DMS114 treated with DMSO at 0.1 percent for 48 hours (cell line): ENCODE data around the gene ALG12.
A peak's percentile ranks its signal among the peaks of the same experiment; 100 is the strongest.
"Not testable (repeated sequence)": the region's sequence is repeated elsewhere in the genome, so short reads cannot be mapped to it uniquely, and the experiment has no call there.

ENCODE experiments used
- DNase-seq: peaks from one replicate; lab custom pipeline; 2025; ENCODE audit not compliant: unreplicated experiment; lab: John Stamatoyannopoulos, UW

ALG12 gene

DNA sequence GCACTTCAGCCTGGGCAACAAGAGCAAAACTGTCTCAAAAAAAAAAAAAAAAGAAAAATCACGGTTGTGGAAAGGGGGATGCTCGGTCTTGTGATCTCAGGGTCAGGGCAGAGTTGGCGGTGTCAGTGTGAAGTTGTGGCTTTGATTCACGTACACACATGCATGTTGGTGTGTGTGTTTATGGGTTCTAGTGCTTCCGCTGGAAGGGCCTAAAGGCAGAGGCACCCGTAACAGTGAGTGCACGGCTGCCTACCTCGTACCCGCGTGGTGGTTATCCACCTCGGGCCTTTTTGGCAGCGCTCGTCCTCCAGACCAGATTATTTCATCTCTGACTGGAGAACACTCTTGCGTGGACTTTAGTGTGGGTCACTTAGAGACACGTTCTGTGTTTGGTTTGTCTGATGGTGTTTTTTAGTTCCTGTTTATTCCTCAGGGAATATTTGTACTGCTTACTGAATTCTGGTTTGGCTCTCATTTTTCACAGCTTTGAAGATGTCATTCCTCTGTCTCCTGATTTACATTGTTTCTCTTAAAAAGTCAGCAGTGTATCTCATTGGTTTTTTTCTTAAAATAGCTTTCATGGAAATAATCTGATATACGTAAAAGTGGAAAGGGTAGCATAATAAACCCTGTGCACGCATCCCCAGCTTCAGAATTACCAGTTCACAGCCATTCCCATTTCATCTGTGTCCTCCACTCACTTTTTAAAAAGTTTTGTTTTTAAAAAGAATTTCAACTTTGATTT lies 49.0 kb downstream of the ALG12 start:
- no peak for DNase-seq

DNA sequence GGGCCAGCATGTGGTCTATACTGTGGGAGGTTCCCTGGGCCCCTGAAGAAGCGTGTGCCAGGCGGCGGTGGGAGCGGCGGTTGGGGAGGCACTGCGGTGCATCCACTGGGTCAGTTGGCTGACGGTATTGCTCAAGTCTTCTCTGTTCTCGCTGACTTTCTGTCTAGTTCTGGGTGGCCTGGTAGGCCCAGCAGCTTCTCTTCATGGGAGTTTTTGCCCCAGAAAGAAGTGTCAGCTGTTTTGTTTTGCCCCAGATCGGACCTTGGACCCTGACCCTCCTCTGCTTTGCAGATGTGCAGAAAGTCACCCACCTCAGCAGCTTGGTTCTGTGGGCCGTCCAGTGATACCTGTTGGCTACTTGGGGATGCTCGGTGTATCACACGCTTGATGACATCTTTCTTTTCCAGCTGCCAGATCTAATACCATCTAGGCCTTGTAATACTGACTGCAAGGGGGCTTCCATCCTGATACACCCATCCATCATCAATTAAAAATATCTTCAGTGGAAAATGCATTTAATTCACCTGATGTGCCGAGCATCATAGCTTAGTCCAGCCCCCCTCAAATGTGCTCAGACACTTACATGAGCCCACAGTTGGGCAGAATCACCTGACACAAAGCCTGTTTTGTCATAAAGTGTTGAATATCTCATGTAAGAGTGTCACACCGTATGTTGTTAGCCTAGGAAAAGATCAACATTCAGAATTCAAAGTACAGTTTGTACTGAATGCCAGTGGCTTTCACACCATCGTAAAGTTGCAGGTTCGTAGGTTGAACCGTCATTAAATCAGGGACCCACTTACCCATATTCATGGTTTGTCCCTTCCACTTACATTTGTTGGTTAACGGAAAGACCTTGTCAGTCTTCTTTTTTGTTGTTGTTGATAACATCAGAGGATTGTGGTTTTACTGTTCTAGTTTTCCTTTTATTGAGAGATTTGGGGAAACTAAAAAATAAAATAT lies 50.7 kb downstream of the ALG12 start:
- DNase-seq, result no peak

DNA sequence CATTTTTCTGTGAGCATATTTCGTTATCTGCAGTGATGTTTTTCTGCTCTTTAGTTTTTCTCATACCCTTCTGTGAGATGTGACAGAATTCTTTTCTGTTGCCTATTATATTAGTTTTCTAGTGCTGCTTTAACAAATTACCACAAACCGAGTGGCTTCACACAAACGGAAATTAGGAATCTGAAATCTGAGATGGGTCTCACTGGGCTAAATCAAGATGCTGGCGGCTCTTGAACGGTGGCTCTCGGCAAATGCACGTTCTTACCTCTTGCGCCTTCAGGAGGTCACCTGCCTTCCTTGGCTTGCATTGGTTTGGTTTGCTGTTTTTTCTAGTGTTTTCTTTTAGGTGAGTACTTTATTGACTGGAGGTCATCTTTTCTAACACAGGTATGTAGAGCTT lies 51.6 kb downstream of the ALG12 start:
- no peak for DNase-seq

DNA sequence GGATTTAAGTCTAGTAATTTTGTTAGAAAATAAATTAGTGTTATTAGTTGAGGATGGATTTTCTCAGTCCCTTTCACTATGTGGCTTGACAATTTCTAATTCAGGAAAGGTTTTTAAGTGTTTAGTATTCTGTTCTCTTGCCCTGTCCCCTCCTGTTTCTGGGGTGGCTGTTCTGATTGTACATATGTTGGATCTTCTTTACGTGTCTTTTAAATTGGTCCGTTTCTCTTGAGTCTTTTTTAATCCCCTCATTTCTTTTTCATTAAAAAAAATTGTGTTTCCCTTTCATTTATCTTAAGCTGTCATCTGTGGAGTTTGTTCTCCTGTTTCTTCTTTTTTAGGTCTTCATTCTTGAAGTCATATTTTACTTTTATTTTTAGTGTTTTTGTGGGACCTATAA lies 52.1 kb downstream of the ALG12 start:
- no peak for DNase-seq

DNA sequence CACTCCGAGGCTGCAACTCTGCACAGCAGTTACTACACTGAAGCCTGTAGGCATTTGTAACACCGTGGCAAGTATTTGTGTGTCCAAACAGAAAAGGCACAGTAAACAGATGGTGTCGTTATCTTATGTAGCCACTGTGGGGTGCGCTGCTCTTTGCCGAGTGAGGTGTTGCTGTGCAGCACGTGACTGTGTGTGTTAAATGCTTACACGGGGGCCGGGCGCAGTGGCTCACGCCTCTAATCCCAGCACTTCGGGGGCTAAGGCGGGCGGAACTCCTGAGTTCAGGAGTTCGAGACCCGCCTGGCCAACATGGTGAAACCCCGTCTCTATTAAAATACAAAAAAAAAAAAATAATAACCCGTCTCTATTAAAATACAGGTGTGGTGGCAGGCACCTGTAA lies 53.1 kb downstream of the ALG12 start:
- DNase-seq, result no peak

DNA sequence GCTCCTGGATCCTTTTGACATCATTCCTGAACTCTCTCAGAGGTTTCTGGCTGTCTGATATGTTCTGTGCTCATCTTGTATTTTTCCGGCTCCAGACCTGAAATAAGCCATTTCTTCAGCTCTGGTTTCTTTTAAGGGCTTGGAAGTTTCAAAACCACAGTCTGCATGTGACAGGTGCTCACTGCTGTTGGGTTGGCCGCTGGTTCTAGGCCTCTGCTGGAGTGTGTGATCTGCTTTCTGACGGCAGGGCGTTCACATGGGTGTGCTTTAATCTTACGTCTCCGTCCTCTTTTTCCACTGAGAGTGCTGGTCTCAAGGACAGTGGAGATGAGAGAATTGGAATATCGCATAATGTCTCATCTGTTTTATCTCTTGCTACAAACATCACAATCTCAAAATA lies 54.3 kb downstream of the ALG12 start:
- DNase-seq, result no peak

DNA sequence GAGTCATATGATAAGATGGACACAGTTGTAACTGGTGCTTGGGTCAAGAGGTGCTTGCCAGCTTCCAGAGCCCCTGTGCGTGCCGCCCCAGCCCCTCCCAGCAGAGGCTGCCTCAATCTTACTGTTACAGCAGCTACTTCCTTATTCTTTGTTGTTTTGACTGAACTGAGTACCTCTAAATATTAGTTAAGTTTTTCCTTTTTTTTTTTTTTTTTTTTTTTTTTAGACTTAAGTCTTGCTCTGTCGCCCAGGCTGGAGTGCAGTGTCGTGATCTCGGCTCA lies 55.8 kb downstream of the ALG12 start:
- DNase-seq, result no peak

DNA sequence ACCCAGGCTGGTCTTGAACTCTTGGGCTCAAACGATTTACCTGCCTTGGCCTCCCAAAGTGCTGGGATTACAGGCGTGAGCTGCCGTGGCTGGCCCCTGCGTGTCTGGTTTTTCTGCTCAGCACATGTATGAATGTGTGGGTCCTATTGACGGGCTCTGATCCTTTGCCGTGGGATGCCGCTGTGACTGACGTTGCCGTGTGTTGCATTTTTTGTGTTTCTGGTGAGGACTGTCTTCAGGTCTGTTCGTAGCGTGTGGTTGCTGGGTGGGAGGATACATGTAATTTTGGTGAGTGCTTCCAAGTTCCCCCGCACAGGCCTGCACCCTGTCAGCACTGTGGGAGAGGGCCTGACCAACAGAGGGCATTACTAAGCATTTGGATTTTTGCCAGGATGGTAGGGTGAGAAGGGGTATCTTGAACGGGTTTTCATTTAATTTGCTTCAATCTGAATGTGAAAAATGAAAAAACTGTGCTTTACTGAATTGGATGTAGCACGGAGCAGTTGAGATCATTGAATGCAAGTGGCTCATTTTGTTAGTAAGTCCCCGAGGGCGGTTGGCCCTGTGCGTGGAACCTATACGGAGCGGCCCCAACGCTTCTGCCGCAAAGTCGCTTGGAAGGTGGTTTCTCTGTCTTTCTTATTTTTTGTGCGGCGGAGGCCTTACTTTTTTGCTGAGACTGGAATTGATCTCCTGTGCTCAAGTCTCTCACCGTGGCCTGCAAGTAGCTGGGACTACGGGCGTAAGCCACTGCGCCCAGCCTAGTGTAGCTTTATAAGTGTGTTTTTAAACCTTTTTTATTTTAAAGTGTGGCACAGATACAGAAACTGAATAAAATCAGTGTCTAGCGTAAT lies 56.4 kb downstream of the ALG12 start:
- DNase-seq, result no peak

DNA sequence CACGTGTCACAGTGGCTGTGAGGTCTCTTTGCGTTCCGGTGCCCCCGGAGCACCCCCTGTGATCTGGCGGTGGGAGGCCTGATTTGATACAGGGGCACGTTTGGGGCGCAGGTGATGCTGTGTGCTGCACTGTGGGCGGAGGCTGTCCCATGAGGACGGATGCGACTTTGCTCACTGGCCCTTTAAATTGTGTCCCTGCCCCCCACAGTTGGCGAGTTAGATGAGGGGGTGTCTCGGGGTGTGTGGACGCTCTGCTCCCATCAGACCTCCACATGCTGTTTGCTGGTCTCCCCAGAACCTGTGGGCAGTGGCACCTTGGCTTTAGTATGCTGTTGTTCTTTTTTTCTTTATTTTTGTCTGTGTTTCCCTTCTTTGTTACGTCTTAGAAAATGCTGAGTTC lies 59.4 kb downstream of the ALG12 start:
- no peak for DNase-seq

DNA sequence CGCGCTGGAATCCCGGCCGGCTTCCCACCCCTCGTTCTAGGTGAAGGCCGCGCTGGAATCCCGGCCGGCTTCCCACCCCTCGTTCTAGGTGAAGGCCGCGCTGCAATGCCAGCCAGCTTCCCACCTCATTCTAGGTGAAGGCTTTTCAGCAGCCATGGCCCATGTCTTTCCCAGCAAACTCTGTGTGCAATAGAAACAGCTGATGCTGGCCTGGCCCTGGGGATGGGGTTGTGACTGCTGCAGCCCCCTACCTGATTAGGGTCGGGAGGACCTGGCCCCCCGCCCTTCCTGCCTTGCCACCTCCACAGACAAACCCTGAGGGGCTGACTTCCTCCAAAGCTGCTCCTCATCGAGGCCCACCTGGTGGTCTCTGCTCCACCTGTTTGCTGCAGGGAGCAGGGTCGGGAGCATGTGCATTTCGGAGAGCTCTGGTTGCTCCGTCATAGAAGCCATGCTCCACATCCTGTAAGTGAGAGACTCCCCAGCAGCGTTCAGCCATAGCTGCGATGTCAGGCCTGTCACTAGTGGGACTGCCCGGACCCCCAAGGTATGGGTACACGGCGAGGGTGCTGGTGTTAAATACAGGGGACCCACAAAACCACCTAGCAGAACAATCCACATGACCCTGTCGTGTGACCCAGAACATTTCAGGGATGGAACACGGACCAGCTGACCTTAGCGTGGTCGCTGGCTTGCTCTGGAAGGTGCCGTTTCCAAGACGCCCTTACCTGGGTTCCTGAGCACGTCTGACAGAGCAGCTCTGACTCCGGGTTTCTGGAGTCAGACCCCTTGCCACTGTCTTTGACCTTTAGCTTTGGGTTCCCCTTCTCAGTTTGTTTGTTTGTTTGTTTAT lies 61.2 kb downstream of the ALG12 start:
- no peak for DNase-seq

DNA sequence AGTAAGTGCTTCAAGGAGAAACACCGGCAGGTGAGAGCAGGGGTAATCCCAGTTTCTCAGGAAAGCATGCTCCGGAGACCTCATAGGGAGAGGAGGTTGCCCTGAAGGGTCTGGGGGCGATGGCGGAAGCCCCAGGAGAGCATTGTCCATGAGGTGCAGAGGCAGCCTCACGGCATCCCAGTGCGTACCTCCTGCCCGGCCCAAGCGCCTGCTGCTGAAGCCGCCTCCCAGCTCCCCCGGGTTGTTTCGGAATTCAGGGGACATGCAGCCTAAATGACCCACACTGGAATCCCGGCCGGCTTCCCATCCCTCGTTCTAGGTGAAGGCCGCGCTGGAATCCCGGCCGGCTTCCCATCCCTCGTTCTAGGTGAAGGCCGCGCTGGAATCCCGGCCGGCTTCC lies 61.9 kb downstream of the ALG12 start:
- DNase-seq, result no peak

DNA sequence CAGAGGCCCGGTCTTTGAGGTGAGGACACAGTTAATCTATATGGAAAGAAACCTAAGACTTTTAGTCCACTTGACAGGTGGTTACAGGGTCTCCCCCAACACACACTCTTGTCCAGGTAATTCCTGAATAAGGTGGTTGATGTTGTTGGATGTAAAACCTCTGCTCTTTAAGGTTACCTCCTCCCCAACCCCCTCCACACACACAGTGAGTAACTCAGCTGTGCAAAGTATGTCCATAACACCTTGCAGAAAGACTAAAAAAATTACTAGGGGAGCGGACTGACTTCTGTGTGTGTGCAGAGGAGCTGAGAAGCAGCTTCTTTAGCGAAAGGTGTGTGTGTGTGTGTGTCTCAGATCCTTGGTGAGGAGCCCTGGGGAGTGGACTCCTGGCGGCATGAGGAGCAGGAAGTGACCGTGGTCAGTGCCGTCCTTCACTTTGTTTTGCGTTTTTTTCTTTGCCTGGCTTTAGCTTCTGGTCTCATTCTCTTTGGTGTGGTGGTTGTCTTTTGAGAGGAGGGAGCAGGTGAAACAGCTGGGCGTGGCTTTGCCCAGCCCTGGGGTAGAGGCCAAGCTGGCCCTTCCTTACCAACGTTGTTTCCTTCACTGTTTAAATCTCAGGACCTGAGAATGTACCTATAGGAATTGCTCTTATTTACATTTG lies 62.9 kb downstream of the ALG12 start:
- no peak for DNase-seq

DNA sequence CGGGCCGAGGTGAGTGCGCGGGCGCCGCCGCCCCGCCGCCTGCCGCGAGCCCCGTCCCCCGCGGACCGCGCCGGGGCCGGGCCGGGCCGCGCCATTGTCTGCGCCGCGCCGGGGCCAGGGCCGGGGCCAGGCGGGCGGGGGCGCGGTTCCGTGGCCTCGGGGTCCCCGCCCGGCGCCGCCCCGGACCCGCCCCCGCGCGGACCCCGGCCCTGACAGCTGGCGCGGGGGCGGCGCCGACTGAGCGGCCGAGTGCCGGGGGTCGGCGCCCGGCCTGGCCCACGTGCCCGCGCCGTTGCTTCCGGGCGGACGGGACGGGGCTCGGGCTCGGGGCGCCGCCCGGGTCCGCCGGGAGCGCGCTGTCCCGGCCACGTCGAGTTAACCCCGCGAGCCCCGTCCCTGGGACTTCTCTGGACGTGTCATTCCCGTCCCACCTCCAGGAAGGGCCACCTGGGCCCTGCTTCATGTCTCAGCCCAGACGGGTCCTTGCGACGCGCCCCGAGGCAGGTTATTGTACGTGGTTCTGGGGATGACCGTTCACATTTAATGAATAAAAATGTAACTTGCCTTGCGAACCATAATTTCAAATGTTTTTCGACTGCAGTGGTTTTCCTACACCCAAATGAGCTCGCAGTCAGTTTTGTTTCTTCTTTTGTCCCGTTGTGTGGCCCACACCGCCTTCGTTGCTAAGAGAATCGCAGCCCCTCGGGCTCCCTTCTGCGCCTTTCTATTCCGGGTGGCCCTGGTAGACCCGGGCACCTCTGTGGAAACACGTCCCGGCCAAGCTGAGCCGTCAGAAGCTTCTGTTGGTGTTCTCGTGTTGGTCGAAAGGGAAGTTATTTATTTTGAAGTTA lies 64.0 kb downstream of the ALG12 start:
- no peak for DNase-seq

DNA sequence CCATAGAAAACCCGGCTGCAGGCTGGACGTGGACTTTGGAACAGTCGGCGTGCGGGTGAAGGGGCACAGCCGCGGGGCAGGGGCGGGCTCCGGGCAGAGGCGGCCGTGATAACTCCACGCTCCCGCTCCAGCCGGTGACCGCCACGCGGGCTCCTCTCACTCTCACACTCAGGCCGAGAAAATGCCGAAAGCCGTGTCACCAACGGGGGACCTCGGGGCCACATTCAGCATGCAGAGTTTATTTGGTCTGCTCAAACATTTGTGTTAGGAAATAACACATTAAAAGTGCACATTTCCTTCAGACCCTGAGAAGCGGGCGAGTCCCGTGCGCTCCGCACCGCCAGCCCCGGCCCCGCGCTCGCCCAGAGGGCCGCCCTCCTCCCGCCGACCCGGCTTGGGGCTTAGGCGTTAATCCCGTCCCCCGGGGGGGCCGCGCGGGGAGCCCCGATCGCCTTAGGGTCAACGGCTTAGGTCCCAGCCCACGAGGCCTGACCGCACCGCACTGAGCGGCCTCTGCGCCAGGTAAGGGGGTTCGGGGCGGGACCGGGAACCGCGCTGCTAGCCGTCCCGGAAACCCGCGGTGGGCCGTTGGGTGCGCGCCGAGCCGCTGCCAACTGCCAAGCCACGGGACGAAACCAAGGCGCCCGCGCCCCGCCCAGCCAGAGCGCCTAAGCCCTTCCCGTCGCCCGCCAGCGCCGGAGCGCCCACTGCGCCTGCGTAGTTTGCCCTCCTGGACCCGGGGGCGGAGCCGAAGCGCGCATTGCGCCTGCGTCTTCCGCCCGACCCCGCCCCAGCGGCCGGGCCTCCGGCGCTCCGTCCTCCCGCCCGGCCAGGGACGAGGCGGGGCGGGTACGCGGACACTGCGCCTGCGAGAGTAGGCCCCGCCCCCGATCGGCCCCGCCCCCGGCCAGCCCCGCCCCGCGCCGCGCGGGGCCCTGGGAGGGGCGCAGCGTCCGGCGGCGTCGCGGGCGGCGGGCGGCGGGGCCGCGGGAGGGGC lies 65.0 kb downstream of the ALG12 start, which contains the start of gene ZBED4:
ZBED4 (plus strand) TSS at position 947 of the 997 bp plus-strand sequence. CDS start 29,819 bp downstream, outside the sequence.
- peak; percentile 75 for DNase-seq

DNA sequence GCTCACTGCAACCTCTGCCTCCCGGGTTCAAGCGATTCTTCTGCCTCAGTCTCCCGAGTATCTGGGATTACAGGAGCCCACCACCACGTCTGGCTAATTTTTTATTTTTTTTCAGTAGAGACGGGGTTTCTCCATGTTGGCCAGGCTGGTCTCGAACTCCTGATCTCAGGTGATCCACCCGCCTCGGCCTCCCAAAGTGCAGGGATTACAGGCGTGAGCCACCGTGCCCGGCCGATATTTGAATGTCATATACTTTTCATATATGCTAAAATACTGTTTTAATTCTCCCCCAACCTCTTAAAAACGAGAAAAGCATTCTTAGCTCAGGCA lies 65.7 kb downstream of the ALG12 start:
- DNase-seq, result not testable (repeated sequence)

DNA sequence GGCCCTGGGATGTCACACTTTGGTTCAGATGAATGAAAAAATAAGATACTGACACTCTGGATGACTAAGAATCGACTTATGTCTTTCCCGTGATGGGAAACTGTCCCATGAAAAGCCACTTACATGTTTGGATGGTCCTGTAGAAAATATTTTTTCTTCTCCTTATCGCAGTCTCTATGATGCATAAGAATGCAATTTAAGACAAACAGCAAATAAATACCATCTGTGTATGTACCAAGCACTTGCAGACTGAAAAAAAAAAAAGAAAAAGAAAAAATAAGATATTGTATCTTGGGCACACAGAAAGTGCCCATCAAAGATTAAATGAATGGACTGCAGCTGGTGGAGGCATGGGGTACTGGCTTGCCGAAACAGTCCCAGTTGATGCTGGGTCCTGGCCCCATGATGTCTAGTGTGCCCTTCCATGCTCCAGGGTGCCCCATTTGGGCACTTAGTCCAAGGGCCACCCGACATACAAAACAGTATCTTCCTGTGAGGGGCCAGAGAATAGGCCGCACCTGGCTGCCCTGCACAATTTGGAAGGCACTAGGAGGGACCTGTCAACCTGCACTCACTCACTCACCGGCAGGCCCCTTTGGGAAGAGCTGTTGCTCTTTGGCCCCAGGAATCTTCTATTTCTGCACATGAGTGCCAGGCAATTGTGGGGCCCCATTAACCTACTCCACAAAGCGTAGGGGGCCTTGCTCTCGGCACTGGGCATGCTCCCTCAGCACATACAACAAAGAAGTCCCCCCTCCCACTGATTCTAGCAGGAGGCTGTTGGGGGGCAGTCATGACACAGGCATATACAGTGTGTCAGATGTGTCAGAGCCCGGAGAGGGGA lies 67.1 kb downstream of the ALG12 start:
- DNase-seq, result no peak
